ENCODE measurements around the gene INPP5K. TPM values are rescaled to one million over a fixed set of nuclear protein-coding genes. Genes with fewer than 3 reads are reported as not detected.

The INPP5K gene
- total and polyA plus RNA-seq, 4 donors: 33.6 to 76.7 (median 41.0) TPM

DNA sequence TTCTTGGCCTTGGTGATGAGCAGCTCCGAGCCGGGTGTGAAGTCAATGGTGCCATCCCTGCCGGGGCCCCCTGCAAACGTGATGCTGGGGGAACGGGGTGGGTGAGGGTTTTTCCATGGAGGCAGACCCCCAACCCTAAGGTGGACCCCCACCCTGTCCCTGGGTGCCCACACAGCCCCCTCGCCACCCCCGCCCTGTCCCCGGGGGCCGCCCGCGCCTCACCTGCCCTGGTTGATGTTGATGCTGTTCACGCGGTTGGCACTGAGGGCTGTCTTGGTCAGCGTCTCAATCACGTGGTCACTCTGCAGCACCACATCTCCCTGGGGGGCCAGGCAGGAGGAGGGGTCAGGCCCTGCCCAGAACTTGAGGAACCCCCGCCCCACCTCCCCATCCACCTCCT lies 49.2 kb downstream of the INPP5K start:
- Histone ChIP-seq H3K36me3 (ENCODE audit: control insufficient read depth in 4 of 4, insufficient read depth in 4 of 4, low read length in 4 of 4) (peaks cover 7 to 61% (median 14%) of the 10 kb centered on the region in 4 donors), H3K27ac (ENCODE audit: low read depth in 1 of 2, low read length in 1 of 2) (no peak overlapping the region), H3K9ac (ENCODE audit: insufficient read depth in 1 of 2, low read length in 2 of 2) (no peak overlapping the region), H3K4me3 (no peak overlapping the region), H3K4me1 (ENCODE audit: control insufficient read depth in 5 of 5, insufficient read depth in 5 of 5, low read length in 5 of 5) (peaks cover 0 to 3% (median 0%) of the 10 kb centered on the region in 5 donors), H3K27me3 (ENCODE audit: control insufficient read depth in 3 of 3, insufficient read depth in 3 of 3, low read length in 2 of 3) (no peaks in the 10 kb centered on the region), H3K9me3 (ENCODE audit: control insufficient read depth in 4 of 4, insufficient read depth in 3 of 4, low read length in 3 of 4) (no peaks in the 10 kb centered on the region)
- no peak for TF ChIP-seq CTCF (IDR thresholded peaks at IDR 0.05; ENCODE audit: control extremely low read depth, extremely low read depth)
- no peak for ATAC-seq (ENCODE audit: insufficient read depth, low FRiP score)
- DNase-seq: no peak
- 92 to 98% methylated on average over 16 of the region's 16 CpGs for WGBS, 2 donors

GRCh38 chr17:1464186-1464585 lies 52.2 kb downstream of the INPP5K start:
- Histone ChIP-seq H3K4me1 (ENCODE audit: control insufficient read depth in 5 of 5, insufficient read depth in 5 of 5, low read length in 5 of 5) (no peaks in the 10 kb centered on the region), H3K27ac (ENCODE audit: low read depth in 1 of 2, low read length in 1 of 2) (no peak overlapping the region), H3K27me3 (ENCODE audit: control insufficient read depth in 3 of 3, insufficient read depth in 3 of 3, low read length in 2 of 3) (no peaks in the 10 kb centered on the region), H3K36me3 (ENCODE audit: control insufficient read depth in 4 of 4, insufficient read depth in 4 of 4, low read length in 4 of 4) (peaks cover 6 to 36% (median 10%) of the 10 kb centered on the region in 4 donors), H3K4me3 (no peak overlapping the region), H3K9ac (ENCODE audit: insufficient read depth in 1 of 2, low read length in 2 of 2) (no peak overlapping the region), H3K9me3 (ENCODE audit: control insufficient read depth in 4 of 4, insufficient read depth in 3 of 4, low read length in 3 of 4) (no peaks in the 10 kb centered on the region)
- ATAC-seq (ENCODE audit: insufficient read depth, low FRiP score) (no peak), DNase-seq (no peak)
- TF ChIP-seq CTCF (IDR thresholded peaks at IDR 0.05; ENCODE audit: control extremely low read depth, extremely low read depth): no peak
- WGBS, 2 donors: 83 to 90% methylated on average over 8 of the region's 8 CpGs

- WGBS, 2 donors: 72 to 73% methylated on average over 33 of the region's 33 CpGs
- Histone ChIP-seq H3K4me1 (ENCODE audit: control insufficient read depth in 5 of 5, insufficient read depth in 5 of 5, low read length in 5 of 5) (no peaks in the 10 kb centered on the region), H3K4me3 (no peak overlapping the region), H3K27me3 (ENCODE audit: control insufficient read depth in 3 of 3, insufficient read depth in 3 of 3, low read length in 2 of 3) (no peaks in the 10 kb centered on the region), H3K27ac (ENCODE audit: low read depth in 1 of 2, low read length in 1 of 2) (no peak overlapping the region), H3K9ac (ENCODE audit: insufficient read depth in 1 of 2, low read length in 2 of 2) (no peak overlapping the region), H3K9me3 (ENCODE audit: control insufficient read depth in 4 of 4, insufficient read depth in 3 of 4, low read length in 3 of 4) (no peaks in the 10 kb centered on the region), H3K36me3 (ENCODE audit: control insufficient read depth in 4 of 4, insufficient read depth in 4 of 4, low read length in 4 of 4) (peaks cover 0 to 22% (median 3%) of the 10 kb centered on the region in 4 donors)
- ATAC-seq (ENCODE audit: insufficient read depth, low FRiP score): no peak
- TF ChIP-seq CTCF (IDR thresholded peaks at IDR 0.05; ENCODE audit: control extremely low read depth, extremely low read depth): no peak
- DNase-seq: no peak
These were observed 54.0 kb downstream of the INPP5K start for GRCh38 chr17:1462164-1463112.
